ENCODE measurements around the gene NDUFS1.
"Not testable (repeated sequence)": the region's sequence is repeated elsewhere in the genome, so short reads cannot be mapped to it uniquely, and the experiment has no call there.

Gene NDUFS1

DNA sequence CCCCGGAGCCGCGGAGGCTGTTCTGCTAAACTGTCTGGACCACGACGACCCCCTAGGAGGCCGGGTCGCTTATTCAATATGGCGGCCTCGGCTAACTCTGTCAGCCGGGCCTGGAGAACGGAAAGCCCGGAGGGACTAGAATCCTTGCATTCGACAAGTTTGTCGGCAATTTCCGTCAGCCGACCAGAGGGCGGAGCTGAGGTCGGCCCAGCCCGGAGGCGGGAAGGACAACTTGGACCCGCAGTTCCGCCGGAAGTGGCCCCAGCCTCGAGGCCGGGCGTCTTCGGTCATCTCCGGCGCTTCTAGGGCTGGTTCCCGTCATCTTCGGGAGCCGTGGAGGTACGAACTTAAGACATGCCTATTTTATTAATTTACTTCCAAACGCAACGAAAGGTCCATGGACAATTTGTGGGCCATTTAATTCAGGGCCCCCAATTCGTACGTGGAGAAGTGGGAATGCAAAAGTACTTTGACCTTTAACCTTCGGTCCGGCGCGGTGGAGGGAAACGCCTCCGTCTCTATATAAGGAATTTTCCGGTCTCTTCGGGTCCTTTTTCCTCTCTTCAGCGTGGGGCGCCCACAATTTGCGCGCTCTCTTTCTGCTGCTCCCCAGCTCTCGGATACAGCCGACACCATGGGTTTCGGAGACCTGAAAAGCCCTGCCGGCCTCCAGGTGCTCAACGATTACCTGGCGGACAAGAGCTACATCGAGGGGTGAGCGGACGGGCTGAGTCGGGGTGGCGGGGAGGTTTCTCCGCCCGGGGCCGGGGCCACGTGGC is at the start of gene NDUFS1, which contains the start of gene EEF1B2:
NDUFS1 (minus strand) TSS at position 99 of the 779 bp plus-strand sequence. CDS start 5,766 bp downstream, outside the sequence.
EEF1B2 (plus strand) TSS at position 550 of the 779 bp plus-strand sequence; CDS start at position 635, 85 bp downstream.
- Histone ChIP-seq H3K4me1 (ENCODE audit: control insufficient read depth, insufficient read depth, low read length) (peaks cover 15% of the 10 kb centered on the region), H3K9me3 (ENCODE audit: control insufficient read depth in 2 of 2, low read length in 2 of 2) (no peaks in the 10 kb centered on the region), H3K36me3 (ENCODE audit: control insufficient read depth in 2 of 2, insufficient read depth in 2 of 2, low read length in 2 of 2) (peaks cover 12 to 25% of the 10 kb centered on the region in 2 donors), H3K27me3 (ENCODE audit: control insufficient read depth in 1 of 2, insufficient read depth in 2 of 2, low read length in 2 of 2) (no peaks in the 10 kb centered on the region), H3K4me3 (ENCODE audit: low read length in 2 of 2) (peak within 1 kb of the TSS; percentile 100), H3K27ac (ENCODE audit: low read length) (peak within 1 kb of the TSS; percentile 93), H3K9ac (ENCODE audit: low read length in 2 of 2) (peak within 1 kb of the TSS; percentile 99 to 100)

- no peaks in the 10 kb centered on the region for H3K27me3 ChIP-seq (ENCODE audit: control insufficient read depth in 1 of 2, insufficient read depth in 2 of 2, low read length in 2 of 2)
- no peaks in the 10 kb centered on the region for H3K9me3 ChIP-seq (ENCODE audit: control insufficient read depth in 2 of 2, low read length in 2 of 2)
Observed at GRCh38 chr2:206208900-206209299, 49.7 kb upstream of the NDUFS1 start.

GRCh38 chr2:206207316-206207715 is 48.1 kb upstream of the NDUFS1 start:
- not testable (repeated sequence) for H3K9ac ChIP-seq (ENCODE audit: low read length in 2 of 2); H3K27me3 ChIP-seq (ENCODE audit: control insufficient read depth in 1 of 2, insufficient read depth in 2 of 2, low read length in 2 of 2); H3K27ac ChIP-seq (ENCODE audit: low read length); H3K9me3 ChIP-seq (ENCODE audit: control insufficient read depth in 2 of 2, low read length in 2 of 2); H3K36me3 ChIP-seq (ENCODE audit: control insufficient read depth in 2 of 2, insufficient read depth in 2 of 2, low read length in 2 of 2); H3K4me1 ChIP-seq (ENCODE audit: control insufficient read depth, insufficient read depth, low read length); H3K4me3 ChIP-seq (ENCODE audit: low read length in 2 of 2)

More at GRCh38 chr2:206208900-206209299, 49.7 kb upstream of the NDUFS1 start:
- Histone ChIP-seq H3K4me1 (ENCODE audit: control insufficient read depth, insufficient read depth, low read length) (no peaks in the 10 kb centered on the region), H3K4me3 (ENCODE audit: low read length in 2 of 2) (no peak overlapping the region), H3K9ac (ENCODE audit: low read length in 2 of 2) (no peak overlapping the region), H3K27ac (ENCODE audit: low read length) (no peak overlapping the region), H3K36me3 (ENCODE audit: control insufficient read depth in 2 of 2, insufficient read depth in 2 of 2, low read length in 2 of 2) (no peaks in the 10 kb centered on the region)

GRCh38 chr2:206204710-206205109 is 45.5 kb upstream of the NDUFS1 start:
- Histone ChIP-seq H3K27me3 (ENCODE audit: control insufficient read depth in 1 of 2, insufficient read depth in 2 of 2, low read length in 2 of 2) (no peaks in the 10 kb centered on the region), H3K9me3 (ENCODE audit: control insufficient read depth in 2 of 2, low read length in 2 of 2) (no peaks in the 10 kb centered on the region), H3K4me3 (ENCODE audit: low read length in 2 of 2) (no peak overlapping the region), H3K36me3 (ENCODE audit: control insufficient read depth in 2 of 2, insufficient read depth in 2 of 2, low read length in 2 of 2) (no peaks in the 10 kb centered on the region), H3K9ac (ENCODE audit: low read length in 2 of 2) (no peak overlapping the region), H3K4me1 (ENCODE audit: control insufficient read depth, insufficient read depth, low read length) (no peaks in the 10 kb centered on the region), H3K27ac (ENCODE audit: low read length) (no peak overlapping the region)

DNA sequence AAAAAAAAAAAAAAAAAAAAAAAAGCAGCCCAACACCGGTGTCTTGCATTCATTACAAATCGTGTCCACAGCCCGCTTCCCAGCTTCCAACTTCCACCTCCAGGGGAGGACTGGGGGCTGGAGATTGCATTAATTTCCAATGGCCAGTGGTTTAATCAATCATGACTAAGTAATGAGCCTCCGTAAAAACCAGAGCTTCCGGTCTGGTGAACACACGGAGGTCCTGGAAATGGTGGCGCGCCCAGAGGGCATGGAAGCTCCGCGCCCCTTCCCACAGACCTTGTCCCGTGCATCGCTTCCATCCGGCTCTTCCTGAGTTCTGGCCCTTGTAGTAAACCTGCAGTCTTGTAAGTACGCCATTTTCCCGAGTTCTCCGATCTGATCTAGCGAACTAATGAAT is 44.1 kb upstream of the NDUFS1 start:
- no peaks in the 10 kb centered on the region for H3K27me3 ChIP-seq (ENCODE audit: control insufficient read depth in 1 of 2, insufficient read depth in 2 of 2, low read length in 2 of 2)
- no peaks in the 10 kb centered on the region for H3K9me3 ChIP-seq (ENCODE audit: control insufficient read depth in 2 of 2, low read length in 2 of 2)
- H3K36me3 ChIP-seq (ENCODE audit: control insufficient read depth in 2 of 2, insufficient read depth in 2 of 2, low read length in 2 of 2), result no peaks in the 10 kb centered on the region
- H3K4me1 ChIP-seq (ENCODE audit: control insufficient read depth, insufficient read depth, low read length), result no peaks in the 10 kb centered on the region
- H3K9ac ChIP-seq (ENCODE audit: low read length in 2 of 2), result no peak overlapping the region
- no peak overlapping the region for H3K4me3 ChIP-seq (ENCODE audit: low read length in 2 of 2)
- no peak overlapping the region for H3K27ac ChIP-seq (ENCODE audit: low read length)

DNA sequence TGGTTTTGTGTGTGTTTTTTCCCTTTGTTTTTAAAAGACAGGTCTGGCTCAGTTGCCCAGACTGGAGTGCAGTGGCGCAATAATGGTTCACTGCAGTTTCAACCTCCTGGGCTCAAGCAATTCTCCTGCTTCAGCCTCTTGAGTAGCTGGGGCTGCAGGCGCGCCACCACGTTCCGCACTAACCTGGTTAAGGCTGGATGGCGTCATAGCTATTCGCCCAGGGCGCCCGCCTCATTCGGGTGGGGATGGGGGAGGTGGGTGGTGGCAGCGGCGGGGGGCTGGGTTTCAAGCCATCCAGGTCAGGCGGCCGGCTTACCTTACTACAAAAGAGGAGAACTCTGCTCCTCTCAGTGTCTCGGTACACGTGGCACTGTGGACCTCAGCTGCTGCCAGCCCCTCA is 43.2 kb upstream of the NDUFS1 start:
- Histone ChIP-seq H3K27me3 (ENCODE audit: control insufficient read depth in 1 of 2, insufficient read depth in 2 of 2, low read length in 2 of 2) (no peaks in the 10 kb centered on the region), H3K27ac (ENCODE audit: low read length) (no peak overlapping the region), H3K36me3 (ENCODE audit: control insufficient read depth in 2 of 2, insufficient read depth in 2 of 2, low read length in 2 of 2) (no peaks in the 10 kb centered on the region), H3K4me1 (ENCODE audit: control insufficient read depth, insufficient read depth, low read length) (no peaks in the 10 kb centered on the region), H3K9me3 (ENCODE audit: control insufficient read depth in 2 of 2, low read length in 2 of 2) (no peaks in the 10 kb centered on the region), H3K4me3 (ENCODE audit: low read length in 2 of 2) (no peak overlapping the region), H3K9ac (ENCODE audit: low read length in 2 of 2) (no peak overlapping the region)

GRCh38 chr2:206201075-206201848 is 42.0 kb upstream of the NDUFS1 start:
- H3K4me1 ChIP-seq (ENCODE audit: control insufficient read depth, insufficient read depth, low read length), result no peaks in the 10 kb centered on the region
- no peaks in the 10 kb centered on the region for H3K36me3 ChIP-seq (ENCODE audit: control insufficient read depth in 2 of 2, insufficient read depth in 2 of 2, low read length in 2 of 2)
- no peak overlapping the region for H3K27ac ChIP-seq (ENCODE audit: low read length)
- no peaks in the 10 kb centered on the region for H3K27me3 ChIP-seq (ENCODE audit: control insufficient read depth in 1 of 2, insufficient read depth in 2 of 2, low read length in 2 of 2)
- no peak overlapping the region for H3K9ac ChIP-seq (ENCODE audit: low read length in 2 of 2)
- no peaks in the 10 kb centered on the region for H3K9me3 ChIP-seq (ENCODE audit: control insufficient read depth in 2 of 2, low read length in 2 of 2)
- H3K4me3 ChIP-seq (ENCODE audit: low read length in 2 of 2), result no peak overlapping the region

DNA sequence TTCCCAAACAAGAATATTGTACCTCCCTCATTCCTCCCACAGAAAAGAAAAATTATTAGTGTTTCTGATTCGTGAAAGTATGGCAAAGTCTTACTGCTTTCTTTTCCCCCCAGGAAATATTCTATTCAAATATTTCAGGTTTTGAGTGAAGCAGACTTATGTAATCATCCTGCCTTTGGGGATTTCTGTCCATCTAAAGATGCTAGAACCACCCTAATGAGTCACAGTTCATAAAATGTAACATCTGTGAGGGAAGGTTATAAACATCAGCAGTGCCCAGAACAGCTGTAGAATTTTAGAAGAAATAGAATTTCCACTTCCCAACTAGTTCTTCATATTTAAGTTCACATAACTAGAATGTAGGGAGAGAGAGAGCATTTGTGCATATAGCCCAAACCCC is 39.4 kb upstream of the NDUFS1 start:
- H3K4me3 ChIP-seq (ENCODE audit: low read length in 2 of 2), result no peak overlapping the region
- H3K27me3 ChIP-seq (ENCODE audit: control insufficient read depth in 1 of 2, insufficient read depth in 2 of 2, low read length in 2 of 2), result no peaks in the 10 kb centered on the region
- no peaks in the 10 kb centered on the region for H3K9me3 ChIP-seq (ENCODE audit: control insufficient read depth in 2 of 2, low read length in 2 of 2)
- no peaks in the 10 kb centered on the region for H3K4me1 ChIP-seq (ENCODE audit: control insufficient read depth, insufficient read depth, low read length)
- no peak overlapping the region for H3K27ac ChIP-seq (ENCODE audit: low read length)
- H3K36me3 ChIP-seq (ENCODE audit: control insufficient read depth in 2 of 2, insufficient read depth in 2 of 2, low read length in 2 of 2), result no peaks in the 10 kb centered on the region
- no peak overlapping the region for H3K9ac ChIP-seq (ENCODE audit: low read length in 2 of 2)

DNA sequence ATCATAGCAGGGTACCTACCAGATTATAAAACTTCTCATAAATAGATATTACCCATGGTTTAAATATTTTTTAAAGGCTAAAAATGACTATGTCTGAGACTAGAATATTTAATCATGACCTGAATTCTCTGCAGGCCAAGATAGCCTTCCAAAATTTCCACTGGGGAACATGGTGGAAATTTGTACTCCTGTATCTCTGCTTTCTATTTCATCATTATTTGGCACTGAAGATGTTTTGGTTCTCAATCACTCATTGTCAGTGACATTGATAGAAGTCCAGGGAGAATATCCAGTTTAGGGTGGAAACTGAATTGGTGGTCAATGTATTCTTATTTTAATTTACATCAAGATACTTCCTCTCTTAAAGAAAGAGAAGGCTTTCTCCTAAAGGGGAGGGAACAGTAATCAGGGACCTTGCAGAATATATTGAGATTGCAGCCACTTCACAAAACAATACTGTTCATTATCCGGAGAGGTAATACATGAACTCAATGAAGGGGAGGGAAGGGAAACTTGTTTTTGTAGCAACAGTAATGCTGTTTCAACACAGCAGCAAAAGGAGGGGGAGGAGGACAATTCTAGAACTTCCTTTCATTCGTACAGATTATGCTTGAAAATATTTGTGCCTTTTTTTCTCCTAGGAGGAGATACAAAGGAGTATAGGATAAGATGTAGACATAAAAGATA is 34.6 kb upstream of the NDUFS1 start:
- Histone ChIP-seq H3K9ac (ENCODE audit: low read length in 2 of 2) (no peak overlapping the region), H3K4me3 (ENCODE audit: low read length in 2 of 2) (no peak overlapping the region), H3K9me3 (ENCODE audit: control insufficient read depth in 2 of 2, low read length in 2 of 2) (no peaks in the 10 kb centered on the region), H3K27ac (ENCODE audit: low read length) (no peak overlapping the region), H3K36me3 (ENCODE audit: control insufficient read depth in 2 of 2, insufficient read depth in 2 of 2, low read length in 2 of 2) (no peaks in the 10 kb centered on the region), H3K4me1 (ENCODE audit: control insufficient read depth, insufficient read depth, low read length) (no peaks in the 10 kb centered on the region), H3K27me3 (ENCODE audit: control insufficient read depth in 1 of 2, insufficient read depth in 2 of 2, low read length in 2 of 2) (peaks cover 0 to 2% of the 10 kb centered on the region in 2 donors)

DNA sequence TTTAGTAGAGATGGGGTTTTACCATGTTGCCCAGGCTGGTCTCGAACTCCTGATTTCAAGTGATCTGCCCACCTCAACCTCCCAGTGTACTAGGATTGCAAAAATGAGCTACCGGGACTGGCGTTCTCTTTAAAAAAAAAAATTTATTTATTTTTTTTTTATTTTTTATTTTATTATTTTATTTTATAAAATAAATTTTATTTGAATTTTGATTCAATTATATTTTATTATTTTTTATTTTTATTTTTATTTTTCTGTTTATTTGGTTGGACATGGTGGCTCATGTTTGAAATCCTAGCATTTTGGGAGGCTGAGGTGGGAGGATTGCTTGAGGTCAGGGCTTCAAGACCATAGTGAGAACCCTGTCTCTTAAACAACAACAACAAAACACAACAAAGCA is 32.9 kb upstream of the NDUFS1 start:
- Histone ChIP-seq H3K27me3 (ENCODE audit: control insufficient read depth in 1 of 2, insufficient read depth in 2 of 2, low read length in 2 of 2) (peaks cover 0 to 2% of the 10 kb centered on the region in 2 donors), H3K9me3 (ENCODE audit: control insufficient read depth in 2 of 2, low read length in 2 of 2) (no peaks in the 10 kb centered on the region), H3K4me3 (ENCODE audit: low read length in 2 of 2) (no peak overlapping the region), H3K36me3 (ENCODE audit: control insufficient read depth in 2 of 2, insufficient read depth in 2 of 2, low read length in 2 of 2) (no peaks in the 10 kb centered on the region), H3K4me1 (ENCODE audit: control insufficient read depth, insufficient read depth, low read length) (no peaks in the 10 kb centered on the region), H3K9ac (ENCODE audit: low read length in 2 of 2) (no peak overlapping the region), H3K27ac (ENCODE audit: low read length) (no peak overlapping the region)

All from stomach smooth muscle (tissue), 2 donors.